H1 (cell line): Measurements from ENCODE around the gene PLEKHB1. TPM values are rescaled to one million over a fixed set of nuclear protein-coding genes. Genes with fewer than 3 reads are reported as not detected.

Experiments
- ATF3 ChIP-seq: IDR thresholded peaks from 2 replicates; pipeline ENCODE4 v1.6.1; 2011; ENCODE audit warnings: low read depth, mild to moderate bottlenecking, low read length; ENCODE audit not compliant: insufficient read depth
- CBX5 ChIP-seq: fragments of 300-800, 300-1000 bp; sonication (generic); IDR thresholded peaks from 2 replicates; pipeline ENCODE4 v1.7.1; 2016; ENCODE audit warnings: antibody characterized with exemption, low read length, low read depth
- CBX8 ChIP-seq: fragments of 300-800, 300-1000 bp; sonication (generic); IDR thresholded peaks from 2 replicates; pipeline ENCODE4 v1.7.1; 2016; ENCODE audit warnings: low read depth, low read length, borderline replicate concordance
- CHD7 ChIP-seq: fragments of 300-600 bp; sonication (generic); IDR thresholded peaks from 2 replicates; pipeline ENCODE4 v1.7.1; 2012; ENCODE audit warnings: low read length, moderate library complexity, mild to moderate bottlenecking, inconsistent platforms; ENCODE audit not compliant: insufficient replicate concordance
- CREB1 ChIP-seq: IDR thresholded peaks from 2 replicates; pipeline ENCODE4 v1.6.1; 2012; ENCODE audit warnings: inconsistent platforms
- HDAC2 ChIP-seq, 2 experiments: fragments of 300-600 bp in 1 of 2; sonication (generic) in 1 of 2; IDR thresholded peaks; 2 replicates each; pipeline ENCODE4 v1.6.1; 2011 to 2012; ENCODE audit warnings: low read depth in 2 of 2, low read length in 2 of 2, mild to moderate bottlenecking in 2 of 2, moderate library complexity in 2 of 2, borderline replicate concordance in 1 of 2, inconsistent platforms in 1 of 2
- JUND ChIP-seq: IDR thresholded peaks from 2 replicates; pipeline ENCODE4 v1.6.1; 2011; ENCODE audit warnings: mild to moderate bottlenecking, improper control_type of control experiment, low read length
- POU5F1 ChIP-seq: IDR thresholded peaks from 2 replicates; pipeline ENCODE4 v1.6.1; 2011; ENCODE audit warnings: low read depth, mild to moderate bottlenecking, low read length, moderate library complexity
- RNF2 ChIP-seq: fragments of 200-900, 300-1000 bp; sonication (generic); IDR thresholded peaks from 2 replicates; pipeline ENCODE4 v1.7.1; 2016; ENCODE audit warnings: borderline replicate concordance, low read depth, mild to moderate bottlenecking, antibody characterized with exemption, low read length; ENCODE audit not compliant: poor library complexity, severe bottlenecking; ENCODE audit errors: missing control alignments
- SP2 ChIP-seq: IDR thresholded peaks from 2 replicates; pipeline ENCODE4 v1.6.1; 2012; ENCODE audit warnings: mild to moderate bottlenecking, low read length, inconsistent platforms
- polyA plus RNA-seq, 7 experiments: library from polyadenylated mRNA; depleted of rRNA in 3 of 7; stranded (reverse) in 5 of 7; unstranded in 2 of 7; fragments of >200 nt in 5 of 7; fragments of 200-250 nt in 2 of 7; gene quantifications; 1 replicate in 5 of 7; 2 replicates in 1 of 7; 4 replicates in 1 of 7; pipeline versions ENCODE4 v1.2.1 to v1.2.3, GENCODE V29; 2011 to 2013; ENCODE audit warnings: missing spikeins in 2 of 7, mixed read lengths in 2 of 7
- total RNA-seq: library from RNA; stranded (reverse); fragmentation: NEBNext Ultra II Directional; extraction: Animal tissue kit (Norgen Biotek cat#: 25700); gene quantifications from 2 replicates; pipeline ENCODE4 v1.2.1, GENCODE V29; 2021

Gene PLEKHB1
- total and polyA plus RNA-seq, 2 of the 8 experiments (the other 6 are each of a cell fraction or from before 2014, with no cell fraction given): 14.8 to 24.5 TPM

- TF ChIP-seq CHD7: no peak
- TF ChIP-seq RNF2: no peak
- TF ChIP-seq CBX5: no peak
- TF ChIP-seq HDAC2 (IDR thresholded peaks at IDR 0.05; ENCODE audit: borderline replicate concordance in 1 of 2, low read depth in 2 of 2, low read length in 2 of 2): no peak
- no peak for TF ChIP-seq ATF3
- TF ChIP-seq SP2: no peak
- TF ChIP-seq JUND: no peak
- TF ChIP-seq POU5F1: no peak
- no peak for TF ChIP-seq CBX8
- no peak for TF ChIP-seq CREB1
These were observed 8.2 kb downstream of the PLEKHB1 start (continued) for GRCh38 chr11:73654482-73655021.
